Activated CD4-positive, alpha-beta T cell treated with anti-CD3 and anti-CD28 coated beads for 36 hours (primary cell): ENCODE results near the gene ARL8A. TPM values are rescaled to one million over a fixed set of nuclear protein-coding genes. Genes with fewer than 3 reads are reported as not detected.

Experiments
- ATAC-seq: fragments of 200-7000 bp; cut with Tn5 transposase; one replicate; pipeline ENCODE4 v1.10.0; 2021; ENCODE audit warnings: mild to moderate bottlenecking, moderate library complexity
- CTCF ChIA-PET: fragments of 350-600 bp; sonication (Branson Sonifier 250); formaldehyde crosslinking; loops from one replicate; lab custom pipeline; 2021; ENCODE audit warnings: antibody characterized with exemption; lab: Charles Lee
- POLR2A ChIA-PET: fragments of 350-600 bp; sonication (Branson Sonifier 250); formaldehyde crosslinking; loops from one replicate; lab custom pipeline; 2021; ENCODE audit warnings: antibody characterized with exemption, inconsistent platforms; lab: Charles Lee
- DNase-seq: peaks from one replicate; pipeline ENCODE4 v3.0.0-alpha.2; 2020
- H3K27ac Mint-ChIP-seq: one replicate; pipeline ENCODE4 v1.8.0; 2021; ENCODE audit warnings: mixed read lengths
- H3K27me3 Mint-ChIP-seq: one replicate; pipeline ENCODE4 v1.8.0; 2021; ENCODE audit warnings: mixed read lengths
- H3K36me3 Mint-ChIP-seq: one replicate; pipeline ENCODE4 v1.8.0; 2021; ENCODE audit warnings: low read depth, mixed read lengths
- H3K4me1 Mint-ChIP-seq: one replicate; pipeline ENCODE4 v1.8.0; 2021; ENCODE audit warnings: mixed read lengths
- H3K4me3 Mint-ChIP-seq: one replicate; pipeline ENCODE4 v1.8.0; 2021; ENCODE audit warnings: mild to moderate bottlenecking, moderate library complexity, mixed read lengths
- H3K9me3 Mint-ChIP-seq: one replicate; pipeline ENCODE4 v1.8.0; 2021; ENCODE audit warnings: low read depth, mixed read lengths
- intact Hi-C, 2 experiments: fragments of 100-400 bp; cut with DNase I in 1 of 2; cut with micrococcal nuclease in 1 of 2; formaldehyde crosslinking; loops; one replicate each; pipeline versions ENCODE4 v1.14.2 to v1.15.1; 2022 to 2024; cut with DNase I, micrococcal nuclease
- total RNA-seq, 2 experiments: library from RNA; stranded (reverse); gene quantifications; one replicate each; pipeline ENCODE4 v1.2.3, GENCODE V29; 2021

ARL8A gene
- total RNA-seq, 2 experiments from 2014 or later = 32.3 to 51.7 TPM

DNA sequence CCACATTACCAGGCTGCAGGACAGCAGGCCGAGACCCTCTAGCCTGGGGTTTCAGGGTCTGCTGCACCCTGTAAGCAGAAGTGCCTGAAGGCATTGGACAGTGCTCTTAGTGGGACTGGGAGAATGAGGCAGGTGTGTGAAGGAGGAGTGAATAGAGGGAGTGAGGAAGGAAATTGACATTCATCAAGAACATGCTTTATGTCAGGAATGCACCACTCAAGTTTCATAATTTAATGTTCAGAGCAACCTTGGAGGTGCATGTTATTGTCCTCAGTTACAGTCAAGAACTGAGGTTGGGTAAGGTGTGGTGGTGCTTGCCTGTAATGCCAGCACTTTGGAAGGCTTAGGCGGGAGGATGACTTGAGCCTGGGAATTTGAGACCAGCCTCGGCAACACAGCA, 33.6 kb downstream of the ARL8A start:
- intact Hi-C loops = no loop called here
- ChIA-PET POLR2A (no interaction called here), CTCF (no interaction called here)
- no peak for ATAC-seq
- no peak overlapping the region for H3K4me3 Mint-ChIP-seq
- no peaks in the 10 kb centered on the region for H3K4me1 Mint-ChIP-seq
- H3K36me3 Mint-ChIP-seq = no peaks in the 10 kb centered on the region
- no peak for DNase-seq
- no peaks in the 10 kb centered on the region for H3K27me3 Mint-ChIP-seq
- no peak overlapping the region for H3K27ac Mint-ChIP-seq
- H3K9me3 Mint-ChIP-seq = no peaks in the 10 kb centered on the region

- DNase-seq = no peak
- H3K27me3 Mint-ChIP-seq = no peaks in the 10 kb centered on the region
- H3K4me1 Mint-ChIP-seq = no peaks in the 10 kb centered on the region
- ChIA-PET POLR2A (no interaction called here), CTCF (interaction anchor here (0.5 to 0.6 kb wide), 2 partner anchors 83 to 744 kb away, joined by 3 to 6 read pairs; no protein-coding TSS in a partner anchor)
- H3K36me3 Mint-ChIP-seq = no peaks in the 10 kb centered on the region
- no peaks in the 10 kb centered on the region for H3K9me3 Mint-ChIP-seq
- intact Hi-C loops = no loop called here
- H3K27ac Mint-ChIP-seq = no peak overlapping the region
- ATAC-seq = no peak
- H3K4me3 Mint-ChIP-seq = no peak overlapping the region
These were observed 36.5 kb downstream of the ARL8A start for GRCh38 chr1:202107801-202108731.

- no peaks in the 10 kb centered on the region for H3K27me3 Mint-ChIP-seq
- H3K27ac Mint-ChIP-seq = no peak overlapping the region
- CTCF ChIA-PET = no interaction called here
- DNase-seq (no peak), ATAC-seq (no peak)
- no peak overlapping the region for H3K4me3 Mint-ChIP-seq
- intact Hi-C loops = no loop called here
- no peaks in the 10 kb centered on the region for H3K9me3 Mint-ChIP-seq
- POLR2A ChIA-PET = interaction anchor here (0.6 kb wide), 1 partner anchor 1622 kb away, joined by 3 read pairs; no protein-coding TSS in a partner anchor
- H3K36me3 Mint-ChIP-seq = no peaks in the 10 kb centered on the region
- no peaks in the 10 kb centered on the region for H3K4me1 Mint-ChIP-seq
These were observed 37.2 kb downstream of the ARL8A start for GRCh38 chr1:202107321-202107761.

- DNase-seq (no peak), ATAC-seq (no peak)
- Mint-ChIP-seq H3K4me1 (no peaks in the 10 kb centered on the region), H3K27me3 (no peaks in the 10 kb centered on the region), H3K9me3 (no peaks in the 10 kb centered on the region), H3K4me3 (no peak overlapping the region), H3K27ac (no peak overlapping the region), H3K36me3 (no peaks in the 10 kb centered on the region)
- intact Hi-C loops = no loop called here
- ChIA-PET POLR2A (interaction anchor here (0.5 to 0.6 kb wide), 2 partner anchors 107 to 1623 kb away, joined by 3 read pairs; no protein-coding TSS in a partner anchor), CTCF (interaction anchor here (0.6 kb wide), 2 partner anchors 262 to 760 kb away, joined by 3 read pairs; no protein-coding TSS in a partner anchor)
These were observed 37.9 kb downstream of the ARL8A start for GRCh38 chr1:202106340-202107254.

- Mint-ChIP-seq H3K27me3 (no peaks in the 10 kb centered on the region), H3K9me3 (no peaks in the 10 kb centered on the region), H3K4me3 (no peak overlapping the region), H3K36me3 (no peaks in the 10 kb centered on the region), H3K27ac (no peak overlapping the region), H3K4me1 (no peaks in the 10 kb centered on the region)
- CTCF ChIA-PET = interaction anchor here (0.6 kb wide), 3 partner anchors 15 to 759 kb away, joined by 3 read pairs; no protein-coding TSS in a partner anchor
- DNase-seq (no peak), ATAC-seq (no peak)
- intact Hi-C loops = no loop called here
- POLR2A ChIA-PET = no interaction called here
These were observed 38.8 kb downstream of the ARL8A start for GRCh38 chr1:202105571-202106339.

- Mint-ChIP-seq H3K4me1 (no peaks in the 10 kb centered on the region), H3K36me3 (no peaks in the 10 kb centered on the region), H3K4me3 (no peak overlapping the region), H3K27me3 (no peaks in the 10 kb centered on the region), H3K27ac (no peak overlapping the region), H3K9me3 (no peaks in the 10 kb centered on the region)
- intact Hi-C loops = no loop called here
- CTCF ChIA-PET = no interaction called here
- ATAC-seq = no peak
- POLR2A ChIA-PET = no interaction called here
- DNase-seq = no peak
These were observed 40.5 kb downstream of the ARL8A start for GRCh38 chr1:202104073-202104472.

DNA sequence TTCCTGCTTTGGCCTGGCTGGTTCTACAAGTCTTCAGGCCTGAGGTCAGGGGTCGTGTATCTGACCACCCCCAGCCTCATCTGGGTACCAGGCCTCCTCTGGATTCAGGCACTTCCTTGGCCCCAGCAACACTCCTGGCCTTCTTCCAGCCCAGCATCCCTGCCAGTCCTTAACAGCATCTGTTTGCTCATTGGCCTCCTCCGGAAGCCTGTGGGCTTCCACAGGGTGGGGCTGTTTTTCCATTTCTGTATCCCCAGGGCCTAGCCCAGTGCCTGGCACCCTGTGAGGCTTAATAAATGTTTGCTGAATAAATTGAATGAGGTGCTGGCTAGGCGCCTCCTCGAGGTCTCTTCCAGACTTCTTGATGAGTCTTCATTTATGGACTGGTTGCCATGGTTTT, 43.4 kb downstream of the ARL8A start:
- no peak overlapping the region for H3K27ac Mint-ChIP-seq

GRCh38 chr1:202093858-202094257, 50.7 kb downstream of the ARL8A start:
- CTCF ChIA-PET = interaction anchor here (0.6 to 1.5 kb wide), 2 partner anchors 42 to 304 kb away, joined by 3 to 4 read pairs; no protein-coding TSS in a partner anchor
- Mint-ChIP-seq H3K27me3 (peaks cover 10% of the 10 kb centered on the region), H3K9me3 (no peaks in the 10 kb centered on the region), H3K4me3 (no peak overlapping the region), H3K36me3 (no peaks in the 10 kb centered on the region), H3K27ac (no peak overlapping the region), H3K4me1 (no peaks in the 10 kb centered on the region)
- DNase-seq = no peak
- no peak for ATAC-seq
- intact Hi-C loops = no loop called here
- POLR2A ChIA-PET = interaction anchor here (0.6 kb wide), 1 partner anchor 69 kb away, joined by 3 read pairs; no protein-coding TSS in a partner anchor

More for the DNA sequence above, 43.4 kb downstream of the ARL8A start:
- intact Hi-C loops = no loop called here
- no peak overlapping the region for H3K4me3 Mint-ChIP-seq
- H3K36me3 Mint-ChIP-seq = no peaks in the 10 kb centered on the region
- no peaks in the 10 kb centered on the region for H3K9me3 Mint-ChIP-seq
- H3K4me1 Mint-ChIP-seq = no peaks in the 10 kb centered on the region
- ATAC-seq (no peak), DNase-seq (no peak)
- POLR2A ChIA-PET = no interaction called here
- CTCF ChIA-PET = no interaction called here
- H3K27me3 Mint-ChIP-seq = no peaks in the 10 kb centered on the region

GRCh38 chr1:202090994-202091393, 53.5 kb downstream of the ARL8A start:
- Mint-ChIP-seq H3K4me3 (no peak overlapping the region), H3K4me1 (no peaks in the 10 kb centered on the region), H3K9me3 (no peaks in the 10 kb centered on the region), H3K27ac (no peak overlapping the region), H3K27me3 (peaks cover 10% of the 10 kb centered on the region), H3K36me3 (no peaks in the 10 kb centered on the region)
- ATAC-seq (no peak), DNase-seq (no peak)
- ChIA-PET POLR2A (no interaction called here), CTCF (no interaction called here)
- intact Hi-C loops = no loop called here

DNA sequence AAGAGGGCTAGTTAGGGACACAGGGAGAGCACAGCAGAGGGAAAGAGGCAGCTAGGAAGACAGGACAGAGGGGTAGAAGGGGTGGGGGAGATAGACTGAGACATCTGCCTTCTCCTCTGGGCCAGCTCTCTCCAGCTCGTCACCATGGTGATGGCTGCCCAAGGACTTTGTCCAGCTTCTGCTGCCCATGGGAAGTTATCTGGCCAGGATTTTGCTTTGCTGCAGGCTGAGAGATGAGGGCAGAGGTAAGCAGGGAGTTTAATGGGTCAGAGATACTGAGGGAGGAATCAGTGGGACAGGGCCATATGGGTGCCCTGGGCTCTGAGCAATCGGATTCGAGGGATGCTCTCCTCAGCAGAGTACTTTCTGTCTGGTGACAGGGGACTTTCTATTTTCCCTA, 56.3 kb downstream of the ARL8A start:
- H3K27me3 Mint-ChIP-seq = peaks cover 3% of the 10 kb centered on the region
- no peak overlapping the region for H3K4me3 Mint-ChIP-seq
- no peak for DNase-seq
- no peak for ATAC-seq
- intact Hi-C loops = no loop called here
- POLR2A ChIA-PET = no interaction called here
- CTCF ChIA-PET = interaction anchor here (0.6 kb wide), 2 partner anchors 25 to 114 kb away, joined by 3 to 4 read pairs; no protein-coding TSS in a partner anchor
- H3K4me1 Mint-ChIP-seq = no peaks in the 10 kb centered on the region
- no peak overlapping the region for H3K27ac Mint-ChIP-seq
- H3K36me3 Mint-ChIP-seq = no peaks in the 10 kb centered on the region
- H3K9me3 Mint-ChIP-seq = no peaks in the 10 kb centered on the region
